GM10248 (cell line): Measurements from ENCODE around the gene RGS11.
"Not testable (repeated sequence)": the region's sequence is repeated elsewhere in the genome, so short reads cannot be mapped to it uniquely, and the experiment has no call there.

Source experiments
- CTCF ChIA-PET: fragments of 300-600 bp; sonication (Branson Sonifier 250); formaldehyde crosslinking; extraction: SDS; loops from one replicate; lab custom pipeline; 2021; ENCODE audit warnings: antibody characterized with exemption; lab: Yijun Ruan, JAX
- POLR2A ChIA-PET: fragments of 350-650 bp; sonication (Branson Sonifier 250); formaldehyde crosslinking; extraction: SDS; loops from one replicate; lab custom pipeline; 2020; ENCODE audit warnings: antibody characterized with exemption; lab: Yijun Ruan, JAX
- DNase-seq: peaks from one replicate; pipeline ENCODE4 v3.0.0; 2012; ENCODE audit errors: extremely low spot score
- CTCF ChIP-seq: IDR thresholded peaks from 2 replicates; pipeline ENCODE4 v1.5.1; 2012; ENCODE audit warnings: mild to moderate bottlenecking, low read depth; ENCODE audit errors: extremely low read depth, missing control alignments, control extremely low read depth

The RGS11 gene

DNA sequence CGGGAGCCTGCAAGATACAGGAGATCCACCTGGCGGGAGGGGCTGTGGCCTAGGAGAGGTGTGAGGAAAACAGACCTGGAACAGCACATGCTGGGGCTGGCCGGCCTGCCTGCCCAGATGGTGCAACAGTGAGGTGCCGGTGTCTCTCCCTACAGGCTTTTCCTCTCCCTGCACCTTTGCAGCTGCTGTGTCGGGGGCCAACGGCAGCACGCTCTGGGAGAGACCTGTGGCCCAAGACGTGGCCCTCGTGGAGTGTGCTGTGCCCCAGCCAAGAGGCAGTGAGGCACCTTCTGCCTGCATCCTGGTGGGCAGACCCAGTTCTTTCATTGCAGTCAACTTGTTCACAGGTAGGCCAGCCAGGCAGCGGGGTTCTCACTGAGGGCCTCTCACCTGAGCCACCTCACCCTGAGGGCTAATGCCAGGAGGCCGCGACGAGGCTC is 15.9 kb downstream of the RGS11 start:
- ChIA-PET POLR2A (no interaction called here), CTCF (no interaction called here)
- no peak for DNase-seq
- TF ChIP-seq CTCF: no peak

DNA sequence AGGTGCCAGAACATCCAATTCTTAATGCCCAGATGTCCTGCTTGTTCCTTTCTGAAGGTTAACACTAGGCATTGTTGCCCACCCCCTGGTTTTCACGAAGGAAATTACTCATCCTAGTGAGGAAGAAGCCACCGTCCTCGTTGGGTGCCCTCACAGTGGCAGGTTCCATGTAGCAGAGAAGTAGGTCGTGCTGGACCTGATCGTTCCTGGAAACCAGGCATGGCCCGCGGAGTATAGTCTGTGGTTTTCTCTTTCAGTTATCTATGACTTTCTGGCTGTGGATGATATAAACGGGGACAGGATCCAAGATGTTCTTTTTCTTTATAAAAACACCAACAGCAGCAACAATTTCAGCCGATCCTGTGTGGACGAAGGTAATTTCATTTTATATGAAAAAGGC is 16.5 kb downstream of the RGS11 start:
- DNase-seq: no peak
- CTCF ChIA-PET: no interaction called here
- no peak for TF ChIP-seq CTCF
- POLR2A ChIA-PET: no interaction called here

- DNase-seq, CTCF ChIA-PET, POLR2A ChIA-PET: not testable (repeated sequence)
Observed at GRCh38 chr16:258091-258490, 17.7 kb downstream of the RGS11 start.

GRCh38 chr16:255183-255582 is 20.6 kb downstream of the RGS11 start:
- CTCF ChIA-PET: no interaction called here
- no peak for DNase-seq
- POLR2A ChIA-PET: no interaction called here
- TF ChIP-seq CTCF: no peak

DNA sequence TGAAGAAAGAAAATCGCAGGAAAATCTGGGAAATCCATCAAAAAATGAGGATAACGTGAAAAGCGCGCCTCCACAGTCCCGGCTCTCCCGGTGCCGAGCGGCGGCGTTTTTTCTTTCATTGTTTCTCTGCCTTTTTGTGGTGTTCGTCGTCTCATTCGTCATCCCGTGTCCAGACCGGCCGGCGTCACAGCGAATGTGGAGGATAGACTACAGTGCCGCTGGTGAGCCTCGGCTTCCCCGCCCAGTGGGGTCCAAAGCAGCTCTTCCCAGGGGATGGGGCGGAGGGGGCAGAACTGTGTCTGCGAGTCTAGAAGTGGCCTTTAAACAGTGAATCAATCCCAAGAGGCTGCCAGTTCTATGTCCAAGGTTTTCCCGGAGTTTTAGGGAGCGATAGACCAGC is 21.3 kb downstream of the RGS11 start:
- POLR2A ChIA-PET: no interaction called here
- DNase-seq: no peak
- CTCF ChIA-PET: no interaction called here
- no peak for TF ChIP-seq CTCF

- CTCF ChIA-PET: interaction anchor here (1.3 kb wide), 1 partner anchor 10 kb away, joined by 3 read pairs; no protein-coding TSS in a partner anchor
- DNase-seq: no peak
- no peak for TF ChIP-seq CTCF
- POLR2A ChIA-PET: no interaction called here
Observed at GRCh38 chr16:253833-254232, 21.9 kb downstream of the RGS11 start.

GRCh38 chr16:252366-253337 is 23.1 kb downstream of the RGS11 start:
- peak; percentile 78 for DNase-seq
- TF ChIP-seq CTCF: peak; percentile 3
- ChIA-PET CTCF (interaction anchor here (1.1 to 1.3 kb wide), 3 partner anchors 10 to 17 kb away, joined by 3 read pairs; no protein-coding TSS in a partner anchor), POLR2A (interaction anchor here (0.7 kb wide), 1 partner anchor 1894 kb away, joined by 3 read pairs; no protein-coding TSS in a partner anchor)
